Right lobe of liver (tissue), 6 donors: ENCODE data around the gene CCDC9B. TPM values are rescaled to one million over a fixed set of nuclear protein-coding genes. Genes with fewer than 3 reads are reported as not detected.
A peak's percentile ranks its signal among the peaks of the same experiment; 100 is the strongest.

Source experiments
- ATAC-seq, 4 donors: fragments of 200-7000 bp; cut with Tn5 transposase; one replicate each; pipeline ENCODE4 v1.9.1; 2020; ENCODE audit warnings: mild to moderate bottlenecking in 4 of 4, moderate library complexity in 4 of 4
- DNase-seq, 3 donors: peaks; one replicate each; pipeline ENCODE4 v3.0.0-alpha.2; 2020
- H3K27ac ChIP-seq, 3 donors: fragments of 200-600 bp; one replicate each; pipeline ENCODE4 v1.8.0; 2022
- H3K27me3 ChIP-seq, 2 donors: fragments of 200-600 bp; one replicate each; pipeline ENCODE4 v1.8.0; 2022
- H3K36me3 ChIP-seq, 4 donors: fragments of 200-600 bp; sonication (generic) in 1 of 4; one replicate each; pipeline versions ENCODE4 v1.5.1 to v1.8.0; 2017 to 2022; ENCODE audit warnings: control low read depth in 1 of 4
- H3K4me1 ChIP-seq, 4 donors: fragments of 200-600 bp; sonication (generic) in 1 of 4; one replicate each; pipeline versions ENCODE4 v1.5.1 to v1.8.0; 2017 to 2022; ENCODE audit warnings: control low read depth in 1 of 4
- H3K4me3 ChIP-seq, 3 donors: fragments of 200-600 bp; one replicate each; pipeline ENCODE4 v1.8.0; 2022
- H3K9me3 ChIP-seq, 4 donors: fragments of 200-600 bp; sonication (generic) in 1 of 4; one replicate each; pipeline versions ENCODE4 v1.5.1 to v1.8.0; 2017 to 2022; ENCODE audit warnings: control low read depth in 1 of 4
- CTCF ChIP-seq, 4 donors: fragments of 200-600 bp in 3 of 4; fragments of 450-650 bp in 1 of 4; IDR thresholded peaks; one replicate each; pipeline versions ENCODE4 v1.5.1 to v1.8.0; 2016 to 2022; ENCODE audit warnings: antibody characterized with exemption in 4 of 4, mild to moderate bottlenecking in 2 of 4
- POLR2A ChIP-seq: fragments of 450-650 bp; IDR thresholded peaks from one replicate; pipeline ENCODE4 v1.6.1; 2017; ENCODE audit warnings: antibody characterized with exemption, mild to moderate bottlenecking
- WGBS: methylation state at CpG from one replicate; pipeline ENCODE4 v1.1.6; 2018; ENCODE audit warnings: low coverage, low lambda C conversion rate; ENCODE audit not compliant: insufficient coverage; ENCODE audit errors: missing lambda C conversion rate; 5-methylcytosine and 5-hydroxymethylcytosine counted together
- intact Hi-C, 2 donors: fragments of 100-400 bp; cut with DNase I; formaldehyde crosslinking; loops; one replicate each; pipeline versions ENCODE4 v1.11.2 to v1.14.1; 2022
- total RNA-seq, 6 experiments: library from RNA; depleted of rRNA in 2 of 6; stranded (reverse); fragments of >200 nt in 2 of 6; fragmentation: NEBNext Ultra II Directional in 3 of 6; extraction: Animal tissue kit (Norgen Biotek cat#: 25700) in 3 of 6; gene quantifications; one replicate each; pipeline versions ENCODE4 v1.1.0 to v1.2.4, GENCODE V29; 2016 to 2023
- donor health status: DM: no; HTN: yes; CAD: no.
- donor health status: DM: no; HTN: no; CAD: no.
- donor health status: DM: no; HTN: no; CAD: no.
- donor health status: DM: no; HTN: yes; CAD: no.
- donor health status: DM: no; HTN: yes; CAD: no.

The CCDC9B gene
- total RNA-seq, 6 experiments from 2014 or later: 4.2 to 11.9 (median 4.7) TPM

- Histone ChIP-seq H3K4me3 (peak overlapping the region in 2 of 3 donors; percentile 12 to 29), H3K27me3 (no peaks in the 10 kb centered on the region), H3K36me3 (no peaks in the 10 kb centered on the region), H3K9me3 (no peaks in the 10 kb centered on the region), H3K27ac (no peak overlapping the region), H3K4me1 (peaks cover 0 to 13% (median 0%) of the 10 kb centered on the region in 4 donors)
- DNase-seq: no peak
- ATAC-seq: peak; percentile 10 to 53 (median 32)
- WGBS: no CpG with 5 or more reads among the region's 68 CpGs
- intact Hi-C loops: no loop called here
- TF ChIP-seq POLR2A (no peak), CTCF (IDR thresholded peaks at IDR 0.05) (no peak)
Observed at GRCh38 chr15:40290918-40291574, 49.7 kb downstream of the CCDC9B start.

GRCh38 chr15:40290545-40290917 is 50.2 kb downstream of the CCDC9B start:
- 57% methylated on average over 9 of the region's 12 CpGs for WGBS
- no peaks in the 10 kb centered on the region for H3K9me3 ChIP-seq
- no peak for TF ChIP-seq CTCF (IDR thresholded peaks at IDR 0.05)
- no peak for TF ChIP-seq POLR2A
- ATAC-seq (no peak), DNase-seq (no peak)
- no peaks in the 10 kb centered on the region for H3K36me3 ChIP-seq
- H3K4me3 ChIP-seq: no peak overlapping the region
- intact Hi-C loops: no loop called here
- H3K4me1 ChIP-seq: peaks cover 0 to 13% (median 0%) of the 10 kb centered on the region in 4 donors
- H3K27ac ChIP-seq: no peak overlapping the region
- H3K27me3 ChIP-seq: no peaks in the 10 kb centered on the region

- no peaks in the 10 kb centered on the region for H3K27me3 ChIP-seq
- H3K4me1 ChIP-seq: peaks cover 0 to 13% (median 0%) of the 10 kb centered on the region in 4 donors
- no peaks in the 10 kb centered on the region for H3K36me3 ChIP-seq
- 51% methylated on average over 2 of the region's 6 CpGs for WGBS
- TF ChIP-seq POLR2A: no peak
- peak in 3 of 4 donors; percentile 12 to 40 (median 21) for TF ChIP-seq CTCF (IDR thresholded peaks at IDR 0.05)
- ATAC-seq (peak; percentile 78 to 89 (median 83)), DNase-seq (peak; percentile 81 to 89 (median 85))
- no peak overlapping the region for H3K4me3 ChIP-seq
- H3K9me3 ChIP-seq: no peaks in the 10 kb centered on the region
- no peak overlapping the region for H3K27ac ChIP-seq
- intact Hi-C loops: no loop called here
Observed at GRCh38 chr15:40289140-40289775, 51.5 kb downstream of the CCDC9B start.

GRCh38 chr15:40287968-40288367 is 52.8 kb downstream of the CCDC9B start:
- DNase-seq (no peak), ATAC-seq (no peak)
- Histone ChIP-seq H3K4me3 (no peak overlapping the region), H3K27ac (no peak overlapping the region), H3K27me3 (peaks cover 0 to 4% of the 10 kb centered on the region in 2 donors), H3K9me3 (no peaks in the 10 kb centered on the region), H3K4me1 (peaks cover 0 to 15% (median 0%) of the 10 kb centered on the region in 4 donors), H3K36me3 (no peaks in the 10 kb centered on the region)
- WGBS: no CpG with 5 or more reads among the region's 4 CpGs
- intact Hi-C loops: no loop called here
- no peak for TF ChIP-seq CTCF (IDR thresholded peaks at IDR 0.05)
- TF ChIP-seq POLR2A: no peak
